A549 (cell line): ENCODE measurements around the gene BMI1.

ENCODE experiments used
- EHMT2 ChIP-seq: fragments of 200-600 bp; sonication (generic); IDR thresholded peaks from 2 replicates; pipeline ENCODE4 v1.6.1; 2016; ENCODE audit warnings: antibody characterized with exemption, low read depth, mild to moderate bottlenecking, moderate library complexity
- GATA3 ChIP-seq: IDR thresholded peaks from 2 replicates; pipeline ENCODE4 v1.6.1; 2012; ENCODE audit warnings: borderline replicate concordance
- HDAC2 ChIP-seq: fragments of 200-600 bp; sonication (generic); IDR thresholded peaks from 2 replicates; pipeline ENCODE4 v1.6.1; 2016
- JUN ChIP-seq, 2 experiments: fragments of >200 bp; sonication (Bioruptor Twin); formaldehyde crosslinking; IDR thresholded peaks; 2 replicates in 1 of 2; 3 replicates in 1 of 2; pipeline ENCODE4 v1.6.1; 2016 to 2017
- MAZ ChIP-seq: fragments of 150-350 bp; IDR thresholded peaks from 2 replicates; pipeline ENCODE4 v1.6.1; 2014; ENCODE audit warnings: antibody characterized with exemption, low read depth, low read length, borderline replicate concordance
- MYC ChIP-seq: IDR thresholded peaks from 2 replicates; pipeline ENCODE4 v1.6.1; 2012; ENCODE audit warnings: mild to moderate bottlenecking, inconsistent platforms, low read length, improper control_type of control experiment, borderline replicate concordance
- NR3C1 ChIP-seq: fragments of >200 bp; sonication (Bioruptor Twin); formaldehyde crosslinking; IDR thresholded peaks from 3 replicates; pipeline ENCODE4 v1.6.1; 2017
- POLR2A ChIP-seq: IDR thresholded peaks from 2 replicates; pipeline ENCODE4 v1.6.1; 2012; ENCODE audit warnings: mild to moderate bottlenecking, low read length
- RFX5 ChIP-seq: fragments of 450-650 bp; IDR thresholded peaks from 2 replicates; pipeline ENCODE4 v1.7.1; 2014; ENCODE audit warnings: antibody characterized with exemption, mild to moderate bottlenecking, moderate library complexity
- TF ChIP-seq, protein P1 (sequence below): fragments of >200 bp; sonication (Bioruptor Twin); formaldehyde crosslinking; IDR thresholded peaks from 3 replicates; pipeline ENCODE4 v1.5.1; 2016
- TF ChIP-seq, protein P2 (sequence below): fragments of 200-600 bp; sonication (generic); IDR thresholded peaks from 2 replicates; pipeline ENCODE4 v1.6.1; 2016; ENCODE audit warnings: antibody characterized with exemption, mild to moderate bottlenecking, moderate library complexity
- TF ChIP-seq, protein P3 (sequence below): IDR thresholded peaks from 2 replicates; pipeline ENCODE4 v1.6.1; 2012

DNA sequence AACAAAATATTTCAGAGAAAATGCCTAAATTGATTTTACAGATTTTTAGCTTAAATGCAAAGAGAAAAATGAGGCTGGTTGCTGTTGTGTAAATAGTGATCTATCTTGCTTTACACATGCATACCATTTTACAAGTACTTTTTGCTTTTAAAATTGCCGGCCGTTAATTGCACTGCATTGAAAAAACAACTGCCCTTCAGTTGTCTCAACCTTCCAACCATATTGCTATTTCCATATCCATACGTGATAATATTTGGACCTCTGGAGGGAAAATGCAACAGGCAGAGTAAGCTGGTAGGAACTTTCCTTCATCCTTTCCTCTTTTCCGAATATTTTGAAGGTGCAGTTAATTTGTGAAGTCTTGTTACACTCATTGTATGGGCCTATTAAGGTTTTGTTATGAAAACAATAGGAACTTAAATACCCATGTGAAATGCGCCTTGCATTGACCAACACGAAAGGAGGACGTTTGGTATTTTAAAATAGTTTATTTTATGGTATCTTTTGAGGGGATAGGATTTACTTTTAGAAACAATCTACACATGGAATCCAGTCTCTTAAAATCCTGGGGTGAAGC, 11.3 kb downstream of the BMI1 start:
- TF ChIP-seq RFX5: no peak
- TF ChIP-seq, protein P1, sequence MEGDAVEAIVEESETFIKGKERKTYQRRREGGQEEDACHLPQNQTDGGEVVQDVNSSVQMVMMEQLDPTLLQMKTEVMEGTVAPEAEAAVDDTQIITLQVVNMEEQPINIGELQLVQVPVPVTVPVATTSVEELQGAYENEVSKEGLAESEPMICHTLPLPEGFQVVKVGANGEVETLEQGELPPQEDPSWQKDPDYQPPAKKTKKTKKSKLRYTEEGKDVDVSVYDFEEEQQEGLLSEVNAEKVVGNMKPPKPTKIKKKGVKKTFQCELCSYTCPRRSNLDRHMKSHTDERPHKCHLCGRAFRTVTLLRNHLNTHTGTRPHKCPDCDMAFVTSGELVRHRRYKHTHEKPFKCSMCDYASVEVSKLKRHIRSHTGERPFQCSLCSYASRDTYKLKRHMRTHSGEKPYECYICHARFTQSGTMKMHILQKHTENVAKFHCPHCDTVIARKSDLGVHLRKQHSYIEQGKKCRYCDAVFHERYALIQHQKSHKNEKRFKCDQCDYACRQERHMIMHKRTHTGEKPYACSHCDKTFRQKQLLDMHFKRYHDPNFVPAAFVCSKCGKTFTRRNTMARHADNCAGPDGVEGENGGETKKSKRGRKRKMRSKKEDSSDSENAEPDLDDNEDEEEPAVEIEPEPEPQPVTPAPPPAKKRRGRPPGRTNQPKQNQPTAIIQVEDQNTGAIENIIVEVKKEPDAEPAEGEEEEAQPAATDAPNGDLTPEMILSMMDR: no peak
- TF ChIP-seq MAZ: no peak
- TF ChIP-seq JUN (IDR thresholded peaks at IDR 0.05): no peak
- no peak for TF ChIP-seq GATA3
- TF ChIP-seq EHMT2: no peak
- TF ChIP-seq, protein P2, sequence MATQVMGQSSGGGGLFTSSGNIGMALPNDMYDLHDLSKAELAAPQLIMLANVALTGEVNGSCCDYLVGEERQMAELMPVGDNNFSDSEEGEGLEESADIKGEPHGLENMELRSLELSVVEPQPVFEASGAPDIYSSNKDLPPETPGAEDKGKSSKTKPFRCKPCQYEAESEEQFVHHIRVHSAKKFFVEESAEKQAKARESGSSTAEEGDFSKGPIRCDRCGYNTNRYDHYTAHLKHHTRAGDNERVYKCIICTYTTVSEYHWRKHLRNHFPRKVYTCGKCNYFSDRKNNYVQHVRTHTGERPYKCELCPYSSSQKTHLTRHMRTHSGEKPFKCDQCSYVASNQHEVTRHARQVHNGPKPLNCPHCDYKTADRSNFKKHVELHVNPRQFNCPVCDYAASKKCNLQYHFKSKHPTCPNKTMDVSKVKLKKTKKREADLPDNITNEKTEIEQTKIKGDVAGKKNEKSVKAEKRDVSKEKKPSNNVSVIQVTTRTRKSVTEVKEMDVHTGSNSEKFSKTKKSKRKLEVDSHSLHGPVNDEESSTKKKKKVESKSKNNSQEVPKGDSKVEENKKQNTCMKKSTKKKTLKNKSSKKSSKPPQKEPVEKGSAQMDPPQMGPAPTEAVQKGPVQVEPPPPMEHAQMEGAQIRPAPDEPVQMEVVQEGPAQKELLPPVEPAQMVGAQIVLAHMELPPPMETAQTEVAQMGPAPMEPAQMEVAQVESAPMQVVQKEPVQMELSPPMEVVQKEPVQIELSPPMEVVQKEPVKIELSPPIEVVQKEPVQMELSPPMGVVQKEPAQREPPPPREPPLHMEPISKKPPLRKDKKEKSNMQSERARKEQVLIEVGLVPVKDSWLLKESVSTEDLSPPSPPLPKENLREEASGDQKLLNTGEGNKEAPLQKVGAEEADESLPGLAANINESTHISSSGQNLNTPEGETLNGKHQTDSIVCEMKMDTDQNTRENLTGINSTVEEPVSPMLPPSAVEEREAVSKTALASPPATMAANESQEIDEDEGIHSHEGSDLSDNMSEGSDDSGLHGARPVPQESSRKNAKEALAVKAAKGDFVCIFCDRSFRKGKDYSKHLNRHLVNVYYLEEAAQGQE: no peak
- no peak for TF ChIP-seq NR3C1
- no peak for TF ChIP-seq HDAC2
- TF ChIP-seq MYC: no peak
- TF ChIP-seq, protein P3, sequence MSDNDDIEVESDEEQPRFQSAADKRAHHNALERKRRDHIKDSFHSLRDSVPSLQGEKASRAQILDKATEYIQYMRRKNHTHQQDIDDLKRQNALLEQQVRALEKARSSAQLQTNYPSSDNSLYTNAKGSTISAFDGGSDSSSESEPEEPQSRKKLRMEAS: no peak
- no peak for TF ChIP-seq POLR2A
